CD14-positive monocyte (primary cell): Measurements from ENCODE around the gene RER1. TPM values are rescaled to one million over a fixed set of nuclear protein-coding genes. Genes with fewer than 3 reads are reported as not detected.
A peak's percentile ranks its signal among the peaks of the same experiment; 100 is the strongest.

Experiments
- DNase-seq, 3 donors: peaks; one replicate each; pipeline ENCODE4 v3.0.0-alpha.2; 2011 to 2022
- H2AFZ ChIP-seq: 2 replicates; pipeline ENCODE4 v1.6.0; 2012; ENCODE audit warnings: mild to moderate bottlenecking, low read depth, low read length, inconsistent platforms; ENCODE audit not compliant: insufficient read depth, poor library complexity, severe bottlenecking
- H3K27ac ChIP-seq, 2 donors: 1 replicate in 1 of 2; 2 replicates in 1 of 2; pipeline ENCODE4 v1.5.1; 2012 to 2013; ENCODE audit warnings: low read length in 2 of 2, control low read depth in 1 of 2, inconsistent platforms in 1 of 2, low read depth in 1 of 2, mild to moderate bottlenecking in 1 of 2
- H3K27me3 ChIP-seq, 2 donors: one replicate each; pipeline versions ENCODE4 v1.6.0 to v1.6.1; 2011 to 2013; ENCODE audit warnings: low read length in 2 of 2; ENCODE audit not compliant: control insufficient read depth in 2 of 2, insufficient read depth in 2 of 2
- H3K36me3 ChIP-seq, 2 donors: replicated peaks in 1 of 2; 1 replicate in 1 of 2; 2 replicates in 1 of 2; pipeline versions ENCODE4 v1.5.1 to v1.6.1; 2012 to 2013; ENCODE audit warnings: low read length in 2 of 2, control low read depth in 1 of 2, inconsistent platforms in 1 of 2, mild to moderate bottlenecking in 1 of 2; ENCODE audit not compliant: insufficient read depth in 2 of 2, control insufficient read depth in 1 of 2
- H3K4me1 ChIP-seq, 2 donors: 1 replicate in 1 of 2; 2 replicates in 1 of 2; pipeline versions ENCODE4 v1.5.1 to v1.6.1; 2012 to 2013; ENCODE audit warnings: low read length in 2 of 2, control low read depth in 1 of 2, inconsistent platforms in 1 of 2, mild to moderate bottlenecking in 1 of 2, moderate library complexity in 1 of 2; ENCODE audit not compliant: insufficient read depth in 2 of 2, control insufficient read depth in 1 of 2
- H3K4me2 ChIP-seq: replicated peaks from 2 replicates; pipeline ENCODE3; 2012; ENCODE audit warnings: low read length, moderate library complexity, mild to moderate bottlenecking; ENCODE audit not compliant: poor library complexity, severe bottlenecking; ENCODE audit errors: extremely low read depth
- H3K4me3 ChIP-seq, 3 experiments: fragments of 200-600 bp in 1 of 3; sonication (generic) in 1 of 3; replicated peaks in 1 of 3; 1 replicate in 2 of 3; 2 replicates in 1 of 3; pipeline ENCODE4 v1.5.1; 2011 to 2013; ENCODE audit warnings: low read length in 3 of 3, mild to moderate bottlenecking in 3 of 3, control low read depth in 2 of 3, low read depth in 2 of 3, inconsistent platforms in 1 of 3, moderate library complexity in 1 of 3
- H3K79me2 ChIP-seq: 2 replicates; pipeline ENCODE4 v1.6.0; 2012; ENCODE audit warnings: mild to moderate bottlenecking, control low read depth, inconsistent platforms, low read length, moderate library complexity; ENCODE audit not compliant: insufficient read depth
- H3K9ac ChIP-seq: 2 replicates; pipeline ENCODE4 v1.6.0; 2017; ENCODE audit warnings: low read length, mild to moderate bottlenecking; ENCODE audit not compliant: insufficient read depth, poor library complexity, severe bottlenecking
- H3K9me3 ChIP-seq, 2 donors: replicated peaks in 1 of 2; 1 replicate in 1 of 2; 2 replicates in 1 of 2; pipeline versions ENCODE4 v1.5.1 to v1.6.1; 2012 to 2013; ENCODE audit warnings: low read length in 2 of 2, control low read depth in 1 of 2; ENCODE audit not compliant: control insufficient read depth in 1 of 2, insufficient read depth in 1 of 2
- H4K20me1 ChIP-seq: 2 replicates; pipeline ENCODE4 v1.6.0; 2012; ENCODE audit warnings: mild to moderate bottlenecking, low read length, control low read depth, moderate library complexity; ENCODE audit not compliant: insufficient read depth
- H3K27ac Mint-ChIP-seq, 7 donors: one replicate each; pipeline ENCODE4 v1.8.0; 2020; ENCODE audit warnings: mild to moderate bottlenecking in 7 of 7, mixed read lengths in 7 of 7, moderate library complexity in 6 of 7, inconsistent platforms in 2 of 7
- H3K27me3 Mint-ChIP-seq, 3 donors: one replicate each; pipeline ENCODE4 v1.8.0; 2021 to 2022; ENCODE audit warnings: low read depth in 3 of 3, mild to moderate bottlenecking in 3 of 3, mixed read lengths in 3 of 3, moderate library complexity in 3 of 3, inconsistent platforms in 1 of 3
- H3K36me3 Mint-ChIP-seq, 2 donors: one replicate each; pipeline ENCODE4 v1.8.0; 2020; ENCODE audit warnings: mixed read lengths in 2 of 2, inconsistent platforms in 1 of 2, mild to moderate bottlenecking in 1 of 2
- H3K4me1 Mint-ChIP-seq: one replicate; pipeline ENCODE4 v1.8.0; 2020; ENCODE audit warnings: mild to moderate bottlenecking, mixed read lengths
- H3K4me3 Mint-ChIP-seq, 2 donors: one replicate each; pipeline ENCODE4 v1.8.0; 2020; ENCODE audit warnings: mild to moderate bottlenecking in 2 of 2, mixed read lengths in 2 of 2, moderate library complexity in 1 of 2
- H3K9me3 Mint-ChIP-seq, 7 donors: one replicate each; pipeline ENCODE4 v1.8.0; 2020 to 2022; ENCODE audit warnings: mixed read lengths in 7 of 7, mild to moderate bottlenecking in 6 of 7, moderate library complexity in 6 of 7, inconsistent platforms in 2 of 7
- CTCF ChIP-seq: fragments of 200-600 bp; IDR thresholded peaks from one replicate; pipeline ENCODE4 v1.8.0; 2022; ENCODE audit warnings: antibody characterized with exemption, mild to moderate bottlenecking
- WGBS: methylation state at CpG from one replicate; pipeline ENCODE4 v1.1.5; 2013; ENCODE audit warnings: missing lambda C conversion rate; ENCODE audit not compliant: insufficient coverage; 5-methylcytosine and 5-hydroxymethylcytosine counted together
- intact Hi-C, 2 donors: fragments of 100-400 bp; cut with micrococcal nuclease; formaldehyde crosslinking; loops; one replicate each; pipeline versions ENCODE4 v1.15.0 to v1.15.1; 2023
- polyA plus RNA-seq, 3 donors: library from polyadenylated mRNA; depleted of rRNA in 1 of 3; unstranded in 2 of 3; stranded (reverse) in 1 of 3; fragments of 300-500 nt in 2 of 3; fragments of >200 nt in 1 of 3; fragmentation: Illumina TruSeq in 2 of 3; gene quantifications; 1 replicate in 2 of 3; 2 replicates in 1 of 3; pipeline ENCODE4 v1.2.3, GENCODE V29; 2012 to 2021

RER1 gene
- polyA plus RNA-seq, 3 donors = 98.3 to 235 (median 193) TPM

- intact Hi-C loops = no loop called here
- H2AFZ ChIP-seq = no peak overlapping the region
- H3K4me1 ChIP-seq = no peaks in the 10 kb centered on the region
- H3K9me3 ChIP-seq = no peaks in the 10 kb centered on the region
- no peak overlapping the region for H3K4me3 ChIP-seq
- no peaks in the 10 kb centered on the region for H3K27me3 ChIP-seq
- H3K36me3 ChIP-seq = no peaks in the 10 kb centered on the region
- WGBS = 89% methylated on average over 24 of the region's 24 CpGs
- DNase-seq = no peak
- Mint-ChIP-seq H3K4me3 (no peak overlapping the region), H3K4me1 (no peaks in the 10 kb centered on the region), H3K27ac (peak overlapping the region in 2 of 7 donors; percentile 23 to 81), H3K9me3 (peaks cover 0 to 1% (median 0%) of the 10 kb centered on the region in 7 donors), H3K27me3 (peaks cover 3 to 5% (median 4%) of the 10 kb centered on the region in 3 donors), H3K36me3 (no peaks in the 10 kb centered on the region)
- no peak overlapping the region for H3K9ac ChIP-seq
- H3K79me2 ChIP-seq = no peaks in the 10 kb centered on the region
- TF ChIP-seq CTCF = no peak
- H3K27ac ChIP-seq = no peak overlapping the region
- no peak overlapping the region for H3K4me2 ChIP-seq
- no peaks in the 10 kb centered on the region for H4K20me1 ChIP-seq
These were observed 46.2 kb upstream of the RER1 start for GRCh38 chr1:2345297-2346075.

GRCh38 chr1:2346691-2347408 lies 44.8 kb upstream of the RER1 start:
- no peak overlapping the region for H3K27ac Mint-ChIP-seq
- Histone ChIP-seq H3K36me3 (no peaks in the 10 kb centered on the region), H3K79me2 (no peaks in the 10 kb centered on the region), H3K27ac (no peak overlapping the region), H4K20me1 (no peaks in the 10 kb centered on the region), H3K4me1 (no peaks in the 10 kb centered on the region), H3K9me3 (no peaks in the 10 kb centered on the region), H3K27me3 (no peaks in the 10 kb centered on the region), H2AFZ (no peak overlapping the region), H3K4me2 (no peak overlapping the region), H3K9ac (no peak overlapping the region), H3K4me3 (no peak overlapping the region)
- H3K4me3 Mint-ChIP-seq = no peak overlapping the region
- 85% methylated on average over 15 of the region's 17 CpGs for WGBS
- H3K27me3 Mint-ChIP-seq = peaks cover 2 to 3% (median 2%) of the 10 kb centered on the region in 3 donors
- H3K4me1 Mint-ChIP-seq = no peaks in the 10 kb centered on the region
- no peaks in the 10 kb centered on the region for H3K36me3 Mint-ChIP-seq
- no peak for DNase-seq
- intact Hi-C loops = no loop called here
- TF ChIP-seq CTCF = no peak
- H3K9me3 Mint-ChIP-seq = peaks cover 0 to 1% (median 0%) of the 10 kb centered on the region in 7 donors
